GM19438 (cell line): ENCODE results near the gene ZDHHC17.
A peak's percentile ranks its signal among the peaks of the same experiment; 100 is the strongest.
"Not testable (repeated sequence)": the region's sequence is repeated elsewhere in the genome, so short reads cannot be mapped to it uniquely, and the experiment has no call there.

Experiments
- ATAC-seq: cut with Tn5 transposase; IDR thresholded peaks from one replicate; pipeline ENCODE4 v1.9.1; 2021; ENCODE audit warnings: low read depth; ENCODE audit not compliant: unreplicated experiment

The ZDHHC17 gene, protein sequence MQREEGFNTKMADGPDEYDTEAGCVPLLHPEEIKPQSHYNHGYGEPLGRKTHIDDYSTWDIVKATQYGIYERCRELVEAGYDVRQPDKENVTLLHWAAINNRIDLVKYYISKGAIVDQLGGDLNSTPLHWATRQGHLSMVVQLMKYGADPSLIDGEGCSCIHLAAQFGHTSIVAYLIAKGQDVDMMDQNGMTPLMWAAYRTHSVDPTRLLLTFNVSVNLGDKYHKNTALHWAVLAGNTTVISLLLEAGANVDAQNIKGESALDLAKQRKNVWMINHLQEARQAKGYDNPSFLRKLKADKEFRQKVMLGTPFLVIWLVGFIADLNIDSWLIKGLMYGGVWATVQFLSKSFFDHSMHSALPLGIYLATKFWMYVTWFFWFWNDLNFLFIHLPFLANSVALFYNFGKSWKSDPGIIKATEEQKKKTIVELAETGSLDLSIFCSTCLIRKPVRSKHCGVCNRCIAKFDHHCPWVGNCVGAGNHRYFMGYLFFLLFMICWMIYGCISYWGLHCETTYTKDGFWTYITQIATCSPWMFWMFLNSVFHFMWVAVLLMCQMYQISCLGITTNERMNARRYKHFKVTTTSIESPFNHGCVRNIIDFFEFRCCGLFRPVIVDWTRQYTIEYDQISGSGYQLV

DNA sequence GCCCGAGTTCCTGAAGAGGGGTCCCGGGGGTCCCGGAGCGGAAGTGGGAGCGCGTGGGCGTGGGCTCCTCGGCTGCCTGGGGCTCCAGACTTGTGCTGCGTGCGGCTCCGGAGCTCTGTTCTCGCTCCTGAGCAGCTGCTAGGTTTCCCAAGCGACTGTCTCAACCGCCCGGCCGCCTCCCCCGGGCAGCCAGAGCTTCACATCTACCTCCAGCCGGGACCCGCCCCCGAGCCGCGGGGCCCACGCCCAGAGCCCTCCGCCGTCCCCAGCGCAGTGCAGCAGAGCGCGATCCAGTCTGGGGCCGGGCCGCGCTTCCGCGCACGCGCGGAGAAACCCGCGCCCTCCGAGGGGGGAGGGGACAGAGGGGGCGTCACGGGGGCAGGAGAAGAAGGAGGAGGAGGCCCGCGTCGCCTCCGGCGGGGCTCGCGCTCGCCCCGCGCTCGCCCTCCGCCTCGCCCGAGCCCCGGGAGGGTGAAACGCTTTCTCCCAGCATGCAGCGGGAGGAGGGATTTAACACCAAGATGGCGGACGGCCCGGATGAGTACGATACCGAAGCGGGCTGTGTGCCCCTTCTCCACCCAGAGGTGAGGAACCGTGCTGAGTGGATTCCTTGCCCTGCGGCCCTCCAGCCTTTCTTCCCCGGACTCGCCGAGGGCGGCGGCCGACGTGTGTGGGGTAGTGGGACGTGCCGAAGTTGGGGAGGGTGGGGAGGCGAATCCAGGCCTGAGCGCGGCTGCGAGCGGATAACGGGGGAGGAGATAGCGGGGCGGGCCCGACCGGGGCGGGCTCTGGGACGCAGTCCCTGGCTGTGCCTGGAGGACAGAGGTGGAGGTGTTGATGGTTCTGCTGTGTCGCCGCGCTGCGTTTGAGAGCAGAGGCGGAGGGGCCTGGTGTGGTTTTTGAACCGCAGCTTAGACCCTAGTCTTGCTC, at the start of gene ZDHHC17:
Gene ZDHHC17, plus strand, starts transcription at position 370 of the 930 bp plus-strand sequence. Its CDS starts 122 bp downstream, at position 492.
- peak; percentile 89 for ATAC-seq

DNA sequence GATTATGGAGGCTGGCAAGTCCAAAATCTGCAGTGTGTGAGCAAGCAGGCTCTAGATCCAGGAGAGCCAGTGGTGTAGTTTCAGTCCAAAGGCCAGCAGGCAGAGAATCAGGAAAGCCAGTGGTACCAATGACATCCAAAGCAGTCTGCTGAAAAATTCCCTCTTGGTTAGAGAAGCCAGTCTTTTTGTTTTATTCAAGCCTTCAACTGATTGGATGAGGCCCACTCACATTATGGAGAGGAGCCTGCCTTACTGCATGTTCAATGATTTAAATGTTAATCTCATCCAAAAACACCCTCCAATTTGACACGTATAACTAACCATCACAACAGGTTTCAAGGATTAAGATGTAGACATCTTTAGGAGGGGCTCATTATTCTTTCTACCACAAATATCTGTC, 49.5 kb upstream of the ZDHHC17 start:
- ATAC-seq: no peak

DNA sequence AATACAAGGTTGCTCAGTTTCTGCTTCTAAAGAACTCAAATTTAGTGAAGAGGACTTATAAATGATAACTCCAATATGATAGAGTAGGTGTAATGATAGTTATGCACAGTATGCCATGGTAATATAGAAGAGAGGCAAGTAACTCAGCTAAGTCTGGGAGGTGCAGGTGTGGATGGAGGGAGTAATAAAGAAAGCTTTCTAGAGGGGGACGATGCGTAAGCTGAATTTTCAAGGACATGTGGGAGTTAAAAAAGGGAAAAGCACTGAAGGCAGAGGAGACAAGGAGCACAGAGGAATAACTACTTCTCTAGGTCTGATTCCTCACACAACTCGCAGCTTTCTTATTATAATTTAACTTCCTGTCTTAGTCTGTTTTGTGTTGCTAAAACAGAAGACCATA, 49.1 kb upstream of the ZDHHC17 start:
- no peak for ATAC-seq

DNA sequence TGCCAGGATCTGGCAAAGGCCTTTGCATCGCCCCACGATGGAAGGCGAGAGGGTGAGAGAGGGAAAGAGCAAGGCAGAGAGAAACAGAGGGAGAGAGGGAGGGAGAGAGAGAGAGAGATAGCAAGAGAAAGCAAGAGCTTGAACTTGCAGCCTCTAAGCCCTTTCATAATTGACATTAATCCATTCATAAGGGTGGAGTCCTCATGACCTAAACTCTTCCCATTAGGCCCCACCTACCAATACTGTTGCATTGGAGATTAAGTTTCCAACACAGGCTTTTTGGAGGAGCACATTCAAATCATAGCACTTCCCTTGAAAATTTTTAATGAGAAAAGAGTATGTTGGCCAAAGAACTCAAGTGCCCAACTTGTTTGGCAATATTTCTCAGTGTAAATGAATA, 48.6 kb upstream of the ZDHHC17 start:
- ATAC-seq: no peak

DNA sequence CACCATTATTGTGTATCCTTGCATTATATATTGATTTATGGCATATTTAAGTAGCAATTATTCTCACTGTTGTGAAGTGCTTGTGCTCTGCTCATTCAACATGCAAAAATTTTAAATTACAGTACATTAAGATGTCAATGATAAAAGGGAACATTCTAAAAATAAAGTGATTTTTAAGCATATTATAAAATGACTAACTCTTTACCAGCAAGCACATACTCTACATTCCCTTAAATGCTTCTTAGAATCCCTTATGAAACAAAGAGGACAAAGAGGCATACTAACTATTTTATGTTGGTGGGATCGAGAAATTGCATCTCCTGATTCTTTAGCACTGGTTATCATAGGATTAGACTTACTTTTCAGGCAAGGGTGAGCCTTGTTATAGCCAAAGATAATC, 46.6 kb upstream of the ZDHHC17 start:
- no peak for ATAC-seq

DNA sequence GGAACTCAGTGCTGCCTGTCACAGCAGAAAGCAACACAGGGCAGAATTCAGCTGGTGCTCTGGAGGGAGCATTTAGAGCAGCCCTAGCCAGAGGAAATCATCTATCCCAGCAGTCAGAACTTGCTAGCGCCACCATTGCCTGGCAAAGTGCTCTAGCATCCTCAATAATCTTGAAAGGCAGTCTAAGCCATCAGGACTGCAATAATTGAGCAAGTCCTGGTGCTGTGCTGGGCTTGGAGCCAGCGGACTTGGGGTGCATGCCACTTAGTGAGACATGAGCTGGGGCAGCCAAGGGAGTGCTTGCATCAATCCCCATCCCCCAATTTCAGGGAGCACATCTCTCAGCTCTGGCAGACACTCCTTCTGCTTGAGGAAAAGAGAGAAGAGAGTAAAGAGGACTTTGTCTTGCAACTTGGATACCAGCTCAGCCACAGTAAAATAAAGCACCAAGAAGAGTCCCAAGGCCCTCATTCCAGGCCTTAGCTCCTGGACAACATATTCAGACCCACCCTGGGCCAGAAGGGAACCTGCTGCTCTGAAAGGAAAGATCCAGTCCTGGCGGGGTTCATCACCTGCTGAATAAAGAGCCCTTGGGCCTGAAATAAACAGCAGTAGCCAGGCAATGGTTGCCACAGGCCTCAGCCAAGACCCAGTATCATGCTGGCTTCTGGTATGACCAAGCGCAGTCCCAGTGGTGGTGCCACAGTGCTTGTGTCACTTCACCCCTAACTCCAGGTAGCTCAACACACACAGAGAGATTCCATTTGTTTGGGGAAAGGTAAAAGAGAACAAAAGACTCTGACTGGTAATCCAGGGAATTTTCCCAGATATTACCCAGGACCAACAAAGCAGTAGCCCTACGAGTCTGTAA, 44.5 kb upstream of the ZDHHC17 start:
- ATAC-seq: no peak

DNA sequence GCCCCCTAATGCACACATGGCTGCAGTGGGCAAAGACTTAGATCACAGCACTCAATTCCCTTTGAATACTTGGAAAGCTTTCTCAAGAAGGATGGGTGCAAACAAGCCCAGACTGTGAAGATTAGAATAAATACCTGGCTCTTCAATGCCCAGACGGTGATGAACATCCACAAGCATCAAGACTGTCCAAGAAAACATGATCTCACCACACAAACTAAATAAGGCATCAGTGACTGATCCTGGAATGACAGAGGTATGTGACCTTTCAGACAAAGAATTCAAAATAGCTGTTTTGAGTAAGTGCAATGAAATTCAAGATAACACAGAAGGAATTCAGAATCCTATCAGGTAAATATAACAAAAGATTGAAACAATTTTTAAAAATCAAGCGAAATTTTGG, 43.8 kb upstream of the ZDHHC17 start:
- no peak for ATAC-seq

DNA sequence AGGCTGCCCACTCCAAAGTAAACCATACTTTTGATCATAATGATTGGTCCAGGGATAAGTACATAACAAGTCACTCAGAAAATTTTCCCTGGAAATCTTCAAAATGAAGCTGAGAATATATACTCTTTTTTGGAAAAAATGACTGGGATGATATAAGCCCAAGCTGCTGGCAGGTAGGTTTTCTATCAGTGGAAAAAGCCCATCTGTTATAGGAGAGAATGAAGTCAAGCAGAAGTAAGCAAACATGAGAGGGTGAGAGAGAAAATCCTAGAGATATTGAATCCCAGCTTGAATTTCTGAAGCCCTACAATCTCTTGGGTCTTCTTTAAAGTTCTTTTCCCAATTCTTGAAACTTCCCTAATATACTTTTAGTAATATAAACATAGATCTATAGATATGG, 37.3 kb upstream of the ZDHHC17 start:
- no peak for ATAC-seq

DNA sequence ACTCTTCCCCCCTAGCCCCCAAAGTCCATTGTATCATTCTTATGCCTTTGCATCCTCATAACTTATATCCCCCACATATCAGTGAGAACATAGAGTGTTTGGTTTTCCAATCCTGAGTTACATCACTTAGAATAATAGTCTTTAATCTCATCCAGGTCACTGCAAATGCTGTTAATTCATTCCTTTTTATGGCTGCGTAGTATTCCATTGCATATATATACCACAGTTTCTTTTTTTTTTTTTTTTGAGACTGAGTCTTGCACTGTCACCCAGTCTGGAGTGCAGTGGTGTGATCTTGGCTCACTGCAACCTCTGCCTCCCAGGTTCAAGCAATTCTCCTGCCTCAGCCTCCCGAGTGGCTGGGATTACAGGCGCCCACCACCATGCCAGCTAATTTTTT, 31.7 kb upstream of the ZDHHC17 start:
- ATAC-seq: not testable (repeated sequence)

DNA sequence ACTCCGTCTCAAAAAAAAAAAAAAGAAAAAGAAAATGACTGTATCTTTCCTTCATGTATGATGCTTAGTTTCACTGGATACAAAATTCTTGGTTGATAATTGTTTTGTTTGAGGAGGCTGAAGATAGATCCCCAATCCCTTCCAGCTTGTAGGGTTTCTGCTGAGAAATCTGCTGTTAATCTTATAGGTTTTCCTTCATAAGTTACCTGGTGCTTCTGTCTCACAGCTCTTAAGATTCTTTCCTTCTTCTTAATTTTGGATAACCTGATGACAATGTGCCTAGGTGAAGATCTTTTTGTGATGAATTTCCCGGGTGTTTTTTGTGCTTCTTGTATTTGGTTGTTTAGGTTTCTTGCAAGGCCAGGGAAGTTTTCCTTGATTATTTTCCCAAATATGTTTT, 26.2 kb upstream of the ZDHHC17 start:
- ATAC-seq: not testable (repeated sequence)

DNA sequence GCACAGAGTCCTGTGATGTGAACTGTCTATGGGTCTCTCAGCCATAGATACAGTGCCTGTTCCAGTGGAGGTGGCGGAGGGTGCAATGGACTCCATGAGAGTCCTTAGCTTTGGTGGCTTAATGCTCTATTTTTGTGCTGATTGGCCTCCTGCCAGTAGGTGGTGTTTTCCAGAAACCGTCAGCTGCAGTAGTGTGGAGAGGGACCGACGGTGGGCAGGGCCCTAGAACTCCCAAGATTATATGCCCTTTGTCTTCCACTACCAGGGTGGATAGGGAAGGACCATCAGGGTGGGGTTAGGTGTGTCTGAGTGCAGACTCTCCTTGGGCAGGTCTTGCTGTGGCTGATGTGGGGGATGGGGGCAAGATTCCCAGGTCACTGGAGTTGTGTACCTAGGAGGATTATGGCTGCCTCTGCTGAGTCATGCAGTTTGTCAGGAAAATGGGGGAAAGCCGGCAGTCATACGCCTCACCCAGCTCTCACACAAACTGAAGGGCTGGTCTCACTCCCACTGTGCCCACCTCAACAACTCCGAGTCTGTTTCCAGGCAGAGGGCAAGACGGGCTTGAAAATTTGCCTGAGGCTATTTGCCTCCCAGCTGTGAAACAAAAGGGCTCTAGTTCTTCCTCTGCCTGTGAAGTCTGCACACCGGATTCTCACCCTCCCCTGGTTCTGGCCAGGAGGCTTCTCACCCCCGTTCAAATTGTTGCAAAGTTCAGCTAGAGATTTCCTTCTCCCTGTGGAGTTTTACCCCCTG, 24.9 kb upstream of the ZDHHC17 start:
- no peak for ATAC-seq

DNA sequence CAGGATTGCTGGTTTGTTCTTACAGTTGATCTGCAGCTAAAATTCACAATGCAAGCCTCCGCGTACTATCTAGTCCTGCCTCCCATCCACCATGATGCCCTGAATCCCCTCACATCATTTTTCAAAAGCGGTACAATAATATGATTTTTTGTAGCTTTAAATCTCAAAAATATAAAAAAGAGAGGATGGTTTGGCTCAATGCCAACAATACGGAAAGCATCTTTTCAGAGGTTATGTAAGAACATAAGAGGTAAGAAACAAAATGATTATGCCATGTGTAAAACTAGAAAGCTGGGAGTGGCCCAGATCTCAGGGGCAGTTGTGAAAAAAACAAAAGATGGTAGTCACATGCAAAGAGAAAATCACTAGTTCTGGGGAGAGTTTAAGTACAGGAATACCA, 24.0 kb upstream of the ZDHHC17 start:
- ATAC-seq: no peak

DNA sequence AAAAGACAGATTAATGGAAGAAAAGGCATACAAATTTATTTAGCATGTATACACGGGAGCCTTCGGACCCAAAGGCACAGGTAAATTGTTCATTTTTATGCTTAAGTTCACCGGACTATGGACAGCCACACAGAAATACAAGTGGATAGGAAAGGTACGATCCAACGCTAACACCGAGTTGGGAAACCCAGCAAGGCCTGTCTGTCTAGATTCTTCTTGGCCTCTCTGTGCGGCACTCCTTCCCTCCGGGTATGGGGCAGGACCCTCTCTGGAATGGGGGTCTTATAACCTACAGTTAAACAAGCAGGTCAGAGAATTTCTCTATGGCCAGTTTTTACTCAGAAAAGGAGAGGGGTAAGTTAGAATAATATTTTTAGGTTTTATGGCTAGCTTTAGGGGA, 23.4 kb upstream of the ZDHHC17 start:
- no peak for ATAC-seq

DNA sequence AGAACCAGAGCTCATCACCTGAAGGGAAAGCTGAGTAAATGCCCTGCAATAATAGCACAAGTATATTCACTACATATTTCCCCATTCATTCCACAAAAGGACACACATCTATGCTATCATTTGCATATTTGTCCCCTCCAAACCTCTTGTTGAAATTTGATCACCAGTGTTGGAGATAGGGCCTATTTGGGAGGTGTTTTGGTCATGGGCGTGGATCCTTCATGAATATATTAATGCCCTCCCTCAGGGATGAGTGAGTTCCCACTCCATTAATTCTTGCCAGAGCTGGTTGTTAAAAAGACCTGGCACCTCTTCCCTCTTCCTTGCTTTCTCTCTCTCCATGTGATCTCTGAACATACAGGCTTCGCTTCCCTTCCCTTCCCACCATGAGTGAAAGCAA, 18.6 kb upstream of the ZDHHC17 start:
- no peak for ATAC-seq

DNA sequence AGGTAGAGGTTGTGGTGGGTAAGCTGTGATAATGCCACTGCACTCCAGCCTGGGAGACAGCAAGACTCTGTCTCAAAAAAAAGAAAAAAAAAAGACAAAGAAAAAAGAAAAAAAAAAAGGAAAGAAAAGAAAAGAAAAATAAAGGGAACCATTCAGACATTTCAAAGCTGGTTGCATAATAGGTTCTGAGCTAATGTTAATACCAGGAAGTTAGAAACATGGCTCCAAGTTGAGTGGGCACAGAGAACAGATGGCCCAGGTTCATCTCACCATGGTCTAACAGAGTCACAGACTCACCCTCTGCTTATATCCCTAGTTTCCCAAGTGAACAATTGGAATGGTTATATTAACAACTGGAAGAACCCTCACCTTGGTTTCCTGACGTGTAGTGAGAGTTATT, 17.4 kb upstream of the ZDHHC17 start:
- ATAC-seq: no peak

DNA sequence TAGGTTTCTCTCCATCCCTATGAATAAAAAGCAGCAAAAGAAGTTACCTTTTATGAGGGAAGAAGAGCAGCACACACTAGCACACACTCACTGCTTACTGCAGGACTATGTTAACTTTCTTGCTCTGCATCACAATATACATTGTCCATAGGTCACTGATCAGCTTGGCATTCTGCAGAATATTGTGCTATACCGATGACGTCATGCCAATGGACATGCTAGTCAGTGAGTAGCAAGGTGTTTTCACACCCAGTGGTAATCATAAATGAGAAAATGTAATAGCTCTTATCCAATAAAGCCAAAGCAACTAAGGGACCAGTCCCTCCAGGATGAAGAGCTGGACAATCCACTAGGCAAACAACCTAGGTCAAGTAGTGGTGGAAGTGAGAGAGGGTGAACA, 16.7 kb upstream of the ZDHHC17 start:
- ATAC-seq: no peak

DNA sequence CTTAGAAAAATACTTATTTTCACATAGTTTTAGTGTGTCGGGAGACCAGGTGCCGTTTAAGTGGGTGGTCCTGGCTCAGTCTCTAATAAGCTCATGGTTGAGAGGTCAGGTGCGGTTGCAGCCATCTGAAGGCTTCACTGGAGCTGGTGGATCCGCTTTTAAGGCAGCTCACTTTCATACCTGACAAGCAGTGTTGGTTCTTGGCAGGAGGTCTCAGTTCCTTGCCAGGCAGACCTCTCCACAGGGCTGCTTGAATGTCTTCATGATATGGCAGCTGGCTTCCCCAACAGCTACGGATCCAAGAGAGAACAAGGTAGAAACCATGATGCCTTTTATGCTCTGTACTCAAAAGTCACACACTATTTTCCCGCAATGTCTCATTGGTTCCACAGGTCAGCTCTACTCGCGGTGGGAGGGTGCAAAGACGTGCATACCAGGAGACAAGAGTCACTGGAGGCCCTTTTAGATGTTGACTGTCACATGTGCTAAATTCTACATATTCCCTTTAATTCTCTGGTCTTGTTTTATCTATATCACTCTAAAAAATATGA, 8.0 kb upstream of the ZDHHC17 start:
- no peak for ATAC-seq

DNA sequence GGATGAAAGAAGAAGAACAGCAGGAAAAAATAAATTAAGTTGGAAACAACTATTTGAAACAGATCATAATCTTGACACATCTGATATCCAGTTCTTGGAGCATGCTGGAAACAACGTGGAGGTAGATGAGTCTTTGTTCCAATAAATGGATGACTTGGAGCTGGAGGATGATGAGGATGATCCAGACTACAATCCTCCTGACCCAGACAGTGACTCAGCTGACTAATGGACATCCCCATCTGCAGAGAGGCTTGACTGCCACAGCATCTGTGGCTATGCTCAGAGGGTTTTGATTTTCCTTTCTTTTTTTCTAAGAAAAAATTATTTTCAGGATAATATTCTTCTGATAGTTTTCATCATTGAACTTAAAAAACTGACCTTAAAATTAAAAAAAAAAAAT, 6.2 kb upstream of the ZDHHC17 start:
- ATAC-seq: no peak

DNA sequence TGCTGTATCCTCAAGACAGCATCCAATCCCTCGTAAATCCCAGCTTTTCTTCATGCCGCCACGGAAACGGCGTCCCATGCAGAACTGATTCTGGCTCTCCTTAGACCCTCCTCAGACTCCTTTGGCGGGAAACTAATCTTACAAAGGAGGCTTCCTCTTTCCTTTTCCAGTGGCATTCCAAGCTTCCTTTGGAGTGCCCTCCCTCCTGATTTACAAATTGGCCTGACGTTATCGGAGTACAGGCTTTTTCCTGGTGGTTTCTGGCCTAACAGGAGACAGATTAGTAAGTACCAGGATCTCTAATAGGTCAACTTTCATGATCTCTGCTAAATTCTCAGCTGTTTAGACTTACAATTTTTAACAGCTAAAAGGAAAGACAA, 1.3 kb upstream of the ZDHHC17 start:
- ATAC-seq: no peak
